OCI-M1 (cell line): ENCODE data around the gene PDIA6.
A peak's percentile ranks its signal among the peaks of the same experiment; 100 is the strongest.
"Not testable (repeated sequence)": the region's sequence is repeated elsewhere in the genome, so short reads cannot be mapped to it uniquely, and the experiment has no call there.

Experiments
- DNase-seq: peaks from one replicate; lab custom pipeline; 2025; lab: John Stamatoyannopoulos, UW

Gene PDIA6

GRCh38 chr2:10780821-10781220 lies 31.8 kb downstream of the PDIA6 start:
- not testable (repeated sequence) for DNase-seq

GRCh38 chr2:10780491-10780820 lies 32.1 kb downstream of the PDIA6 start:
- DNase-seq, result no peak

GRCh38 chr2:10779776-10780490 lies 32.7 kb downstream of the PDIA6 start:
- DNase-seq, result no peak

GRCh38 chr2:10778724-10779115 lies 33.9 kb downstream of the PDIA6 start:
- DNase-seq, result no peak

GRCh38 chr2:10777842-10778723 lies 34.5 kb downstream of the PDIA6 start:
- DNase-seq, result no peak

GRCh38 chr2:10777111-10777841 lies 35.3 kb downstream of the PDIA6 start:
- DNase-seq, result no peak

GRCh38 chr2:10776231-10776977 lies 36.2 kb downstream of the PDIA6 start:
- no peak for DNase-seq

GRCh38 chr2:10775831-10776230 lies 36.8 kb downstream of the PDIA6 start:
- DNase-seq, result no peak

- DNase-seq, result peak; percentile 21
These were observed 37.4 kb downstream of the PDIA6 start for GRCh38 chr2:10775021-10775780.

GRCh38 chr2:10774394-10774793 lies 38.2 kb downstream of the PDIA6 start:
- no peak for DNase-seq

- no peak for DNase-seq
These were observed 38.7 kb downstream of the PDIA6 start for GRCh38 chr2:10773821-10774341.

GRCh38 chr2:10772868-10773215 lies 39.7 kb downstream of the PDIA6 start:
- DNase-seq, result no peak

- DNase-seq, result no peak
These were observed 40.3 kb downstream of the PDIA6 start for GRCh38 chr2:10772201-10772867.

- no peak for DNase-seq
These were observed 40.8 kb downstream of the PDIA6 start for GRCh38 chr2:10771786-10772185.

GRCh38 chr2:10770956-10771750 lies 41.4 kb downstream of the PDIA6 start:
- DNase-seq, result no peak

- no peak for DNase-seq
These were observed 44.5 kb downstream of the PDIA6 start for GRCh38 chr2:10768063-10768507.

GRCh38 chr2:10765914-10766313 lies 46.7 kb downstream of the PDIA6 start:
- DNase-seq, result no peak

- DNase-seq, result no peak
These were observed 47.1 kb downstream of the PDIA6 start for GRCh38 chr2:10765461-10765860.

GRCh38 chr2:10764896-10765295 lies 47.7 kb downstream of the PDIA6 start:
- DNase-seq, result no peak
